Nephron progenitor cell (in vitro differentiated cells): ENCODE results near the gene SEMA3C.

Experiments
- DNase-seq: peaks from one replicate; pipeline ENCODE4 v3.0.0; 2021
- H3K27ac Mint-ChIP-seq: 2 replicates; pipeline ENCODE4 v1.8.0; 2021; ENCODE audit warnings: mild to moderate bottlenecking, moderate library complexity, mixed read lengths
- H3K27me3 Mint-ChIP-seq: 2 replicates; pipeline ENCODE4 v1.8.0; 2021; ENCODE audit warnings: mild to moderate bottlenecking, low read depth, mixed read lengths; ENCODE audit not compliant: poor library complexity
- H3K36me3 Mint-ChIP-seq: 2 replicates; pipeline ENCODE4 v1.8.0; 2021; ENCODE audit warnings: low read depth, mixed read lengths
- H3K4me1 Mint-ChIP-seq: 2 replicates; pipeline ENCODE4 v1.8.0; 2021; ENCODE audit warnings: mixed read lengths
- H3K4me3 Mint-ChIP-seq: 2 replicates; pipeline ENCODE4 v1.8.0; 2021; ENCODE audit warnings: mild to moderate bottlenecking, moderate library complexity, mixed read lengths
- H3K9me3 Mint-ChIP-seq: 2 replicates; pipeline ENCODE4 v1.8.0; 2021; ENCODE audit warnings: mild to moderate bottlenecking, moderate library complexity, mixed read lengths
- TF ChIP-seq, protein P1 (sequence below): fragments of 200-600 bp; sonication (generic); IDR thresholded peaks from 2 replicates; pipeline ENCODE4 v1.5.0; 2021; ENCODE audit warnings: antibody characterized with exemption

Gene SEMA3C

DNA sequence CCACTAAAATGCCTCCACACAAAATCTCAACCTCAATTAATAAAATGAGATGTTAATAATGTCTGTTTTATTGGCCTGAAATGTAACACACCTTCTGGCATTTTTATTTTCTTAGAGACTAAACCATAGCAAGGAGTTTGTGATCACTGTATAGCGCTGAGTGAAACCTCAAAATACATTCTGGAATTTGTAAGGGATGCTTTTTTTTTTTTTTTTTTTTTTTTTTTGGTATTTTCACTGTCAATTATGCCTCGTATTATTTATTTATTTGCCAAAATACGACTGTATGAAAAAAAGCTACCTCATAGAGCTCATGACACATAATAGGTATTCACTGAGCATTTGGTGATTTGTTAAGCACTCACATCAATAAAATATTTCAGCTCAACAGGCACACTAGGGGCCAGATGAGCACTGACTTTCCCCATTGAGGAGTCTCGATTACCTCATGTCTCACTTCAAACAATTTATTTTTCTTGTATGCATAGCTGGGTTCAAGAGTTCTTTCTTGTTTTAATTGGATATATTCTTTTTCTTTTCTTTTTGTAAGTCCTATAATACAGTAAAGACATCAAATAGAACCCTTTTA is 36.5 kb downstream of the SEMA3C start:
- H3K9me3 Mint-ChIP-seq: no peaks in the 10 kb centered on the region
- H3K4me3 Mint-ChIP-seq: no peak overlapping the region
- H3K4me1 Mint-ChIP-seq: peaks cover 26% of the 10 kb centered on the region
- no peak for DNase-seq
- TF ChIP-seq, protein P1, sequence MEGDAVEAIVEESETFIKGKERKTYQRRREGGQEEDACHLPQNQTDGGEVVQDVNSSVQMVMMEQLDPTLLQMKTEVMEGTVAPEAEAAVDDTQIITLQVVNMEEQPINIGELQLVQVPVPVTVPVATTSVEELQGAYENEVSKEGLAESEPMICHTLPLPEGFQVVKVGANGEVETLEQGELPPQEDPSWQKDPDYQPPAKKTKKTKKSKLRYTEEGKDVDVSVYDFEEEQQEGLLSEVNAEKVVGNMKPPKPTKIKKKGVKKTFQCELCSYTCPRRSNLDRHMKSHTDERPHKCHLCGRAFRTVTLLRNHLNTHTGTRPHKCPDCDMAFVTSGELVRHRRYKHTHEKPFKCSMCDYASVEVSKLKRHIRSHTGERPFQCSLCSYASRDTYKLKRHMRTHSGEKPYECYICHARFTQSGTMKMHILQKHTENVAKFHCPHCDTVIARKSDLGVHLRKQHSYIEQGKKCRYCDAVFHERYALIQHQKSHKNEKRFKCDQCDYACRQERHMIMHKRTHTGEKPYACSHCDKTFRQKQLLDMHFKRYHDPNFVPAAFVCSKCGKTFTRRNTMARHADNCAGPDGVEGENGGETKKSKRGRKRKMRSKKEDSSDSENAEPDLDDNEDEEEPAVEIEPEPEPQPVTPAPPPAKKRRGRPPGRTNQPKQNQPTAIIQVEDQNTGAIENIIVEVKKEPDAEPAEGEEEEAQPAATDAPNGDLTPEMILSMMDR: no peak
- peaks cover 47% of the 10 kb centered on the region for H3K36me3 Mint-ChIP-seq
- H3K27ac Mint-ChIP-seq: no peak overlapping the region
- no peaks in the 10 kb centered on the region for H3K27me3 Mint-ChIP-seq

DNA sequence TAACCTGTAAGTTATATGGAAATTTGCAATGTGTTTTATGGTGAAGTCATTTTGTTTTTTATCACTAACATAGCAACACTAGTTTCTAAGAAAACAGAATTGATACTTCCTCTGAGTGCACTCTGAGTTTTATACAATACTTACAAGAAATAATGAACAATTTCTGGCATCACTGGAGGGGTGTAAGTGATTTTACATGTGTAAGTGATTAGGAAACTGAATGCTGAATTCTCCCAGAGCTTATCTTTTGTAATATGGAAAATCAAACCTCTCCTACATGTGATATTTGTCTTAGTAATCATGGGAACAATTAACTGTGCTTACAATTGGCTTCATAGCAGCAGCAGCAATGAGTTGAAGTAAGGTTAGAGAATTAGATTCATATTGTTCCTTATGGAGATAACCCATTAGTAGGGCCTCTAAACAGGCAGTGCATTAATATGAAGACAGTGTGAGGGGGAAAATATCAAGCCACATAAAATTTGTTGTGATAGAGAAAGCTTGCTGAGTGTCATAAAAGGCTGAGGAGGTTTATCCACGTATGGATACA is 37.4 kb downstream of the SEMA3C start:
- TF ChIP-seq, protein P1: no peak
- DNase-seq: no peak
- Mint-ChIP-seq H3K36me3 (peaks cover 49% of the 10 kb centered on the region), H3K9me3 (no peaks in the 10 kb centered on the region), H3K27me3 (no peaks in the 10 kb centered on the region), H3K27ac (no peak overlapping the region), H3K4me3 (no peak overlapping the region), H3K4me1 (peaks cover 35% of the 10 kb centered on the region)

GRCh38 chr7:80879849-80880248 is 39.0 kb downstream of the SEMA3C start:
- Mint-ChIP-seq H3K4me3 (no peak overlapping the region), H3K4me1 (peaks cover 43% of the 10 kb centered on the region), H3K27ac (no peak overlapping the region), H3K27me3 (no peaks in the 10 kb centered on the region), H3K9me3 (no peaks in the 10 kb centered on the region), H3K36me3 (peaks cover 56% of the 10 kb centered on the region)
- DNase-seq: no peak
- TF ChIP-seq, protein P1: no peak

DNA sequence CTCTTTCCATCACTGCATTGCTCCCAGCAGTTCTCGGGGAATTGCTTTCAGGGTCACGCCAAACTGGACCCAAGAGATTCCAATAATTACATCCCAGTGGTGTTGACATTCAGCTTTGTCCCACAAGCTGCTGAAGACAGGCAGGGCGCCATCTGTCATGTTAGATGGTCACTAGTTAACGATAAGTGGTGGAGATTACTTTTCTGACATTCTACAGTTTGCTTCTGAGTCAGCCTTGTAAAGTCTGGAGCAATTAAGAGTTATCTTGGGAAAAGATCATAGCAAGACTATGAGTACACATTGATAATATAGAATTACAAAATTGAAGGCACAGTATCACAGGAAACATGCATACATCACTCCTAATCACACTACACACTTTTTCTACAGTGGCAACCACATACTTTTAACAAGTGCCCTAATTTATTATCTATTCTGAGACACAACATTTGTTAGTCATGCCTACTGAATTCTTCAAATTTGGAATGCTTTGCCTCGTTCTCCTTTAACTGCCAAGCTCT is 41.9 kb downstream of the SEMA3C start:
- no peaks in the 10 kb centered on the region for H3K27me3 Mint-ChIP-seq
- peak overlapping the region; percentile 39 for H3K4me3 Mint-ChIP-seq
- H3K27ac Mint-ChIP-seq: peak overlapping the region; percentile 58
- DNase-seq: peak; percentile 42
- H3K36me3 Mint-ChIP-seq: peaks cover 64% of the 10 kb centered on the region
- peaks cover 24% of the 10 kb centered on the region for H3K4me1 Mint-ChIP-seq
- H3K9me3 Mint-ChIP-seq: no peaks in the 10 kb centered on the region
- TF ChIP-seq, protein P1: no peak

DNA sequence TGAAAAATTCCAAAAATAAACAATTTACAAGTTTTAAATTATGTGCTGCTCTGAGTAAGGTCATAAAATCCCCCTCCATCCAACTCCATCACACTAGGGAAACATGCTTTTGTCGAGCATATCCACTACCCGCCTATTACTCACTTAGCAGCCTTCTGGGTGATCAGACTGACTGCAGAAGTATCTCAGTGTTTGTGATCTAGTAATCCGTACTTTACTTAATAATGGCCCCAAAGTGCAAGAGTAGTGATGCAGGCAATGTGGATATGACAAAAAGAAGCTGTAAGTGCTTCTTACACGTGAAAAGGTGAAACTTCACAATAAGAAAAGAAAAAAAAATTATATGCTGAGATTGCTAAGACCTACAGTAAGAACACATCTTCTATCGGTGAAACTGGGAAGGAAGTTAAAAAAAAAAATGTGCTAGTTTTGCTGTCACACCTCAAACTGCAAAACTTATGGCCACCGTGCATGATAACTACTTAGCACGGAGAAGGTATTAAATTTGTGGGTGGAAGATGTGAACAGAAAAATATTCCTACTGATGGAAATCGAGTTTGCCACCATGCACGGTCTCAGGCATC is 43.2 kb downstream of the SEMA3C start:
- Mint-ChIP-seq H3K36me3 (peaks cover 59% of the 10 kb centered on the region), H3K4me1 (peaks cover 29% of the 10 kb centered on the region), H3K27me3 (no peaks in the 10 kb centered on the region), H3K9me3 (no peaks in the 10 kb centered on the region), H3K27ac (no peak overlapping the region), H3K4me3 (no peak overlapping the region)
- TF ChIP-seq, protein P1: no peak
- DNase-seq: no peak
